Calu3 (cell line): ENCODE measurements around the gene PIEZO1. TPM values are rescaled to one million over a fixed set of nuclear protein-coding genes. Genes with fewer than 3 reads are reported as not detected.
"Not testable (repeated sequence)": the region's sequence is repeated elsewhere in the genome, so short reads cannot be mapped to it uniquely, and the experiment has no call there.

Experiments
- BruUV-seq: library from RNA; stranded (reverse); fragments of 400-500 nt; replicated peaks from 2 replicates; lab custom pipeline; 2021; lab: Mats Ljungman, UMichigan
- CTCF ChIA-PET: fragments of 300-600 bp; sonication (Branson Sonifier 250); formaldehyde crosslinking; loops from one replicate; lab custom pipeline; 2022; ENCODE audit warnings: antibody characterized with exemption; lab: Charles Lee
- DNase-seq: peaks from one replicate; pipeline ENCODE4 v3.0.0; 2022
- H3K27ac Mint-ChIP-seq: one replicate; pipeline ENCODE4 v1.8.0; 2022; ENCODE audit warnings: mixed read lengths; ENCODE audit not compliant: unreplicated experiment
- H3K27me3 Mint-ChIP-seq: one replicate; pipeline ENCODE4 v1.8.0; 2022; ENCODE audit warnings: mixed read lengths; ENCODE audit not compliant: unreplicated experiment
- H3K36me3 Mint-ChIP-seq: one replicate; pipeline ENCODE4 v1.8.0; 2022; ENCODE audit warnings: mild to moderate bottlenecking, moderate library complexity, mixed read lengths; ENCODE audit not compliant: insufficient read depth, unreplicated experiment
- H3K4me1 Mint-ChIP-seq: one replicate; pipeline ENCODE4 v1.8.0; 2022; ENCODE audit warnings: mild to moderate bottlenecking, low read depth, mixed read lengths; ENCODE audit not compliant: unreplicated experiment
- H3K4me3 Mint-ChIP-seq: one replicate; pipeline ENCODE4 v1.8.0; 2022; ENCODE audit warnings: mild to moderate bottlenecking, low read depth, moderate library complexity, mixed read lengths; ENCODE audit not compliant: unreplicated experiment
- H3K9me3 Mint-ChIP-seq: one replicate; pipeline ENCODE4 v1.8.0; 2022; ENCODE audit warnings: low read depth, mixed read lengths; ENCODE audit not compliant: unreplicated experiment
- CTCF ChIP-seq: fragments of 200-600 bp; IDR thresholded peaks from one replicate; pipeline ENCODE4 v1.8.0; 2022; ENCODE audit warnings: antibody characterized with exemption; ENCODE audit not compliant: unreplicated experiment
- intact Hi-C: fragments of 100-400 bp; cut with micrococcal nuclease; formaldehyde crosslinking; loops from one replicate; pipeline ENCODE4 v1.10.0; 2022; ENCODE audit not compliant: unreplicated experiment
- total RNA-seq: library from RNA; stranded (reverse); gene quantifications from 2 replicates; pipeline ENCODE4 v1.2.3, GENCODE V29; 2022

Gene PIEZO1
- total RNA-seq, 1 experiment from 2014 or later = 199 TPM

GRCh38 chr16:88827727-88828126, 42.7 kb upstream of the PIEZO1 start:
- intact Hi-C loops = no loop called here
- Mint-ChIP-seq H3K36me3 (peaks cover 26% of the 10 kb centered on the region), H3K27ac (no peak overlapping the region), H3K4me1 (no peaks in the 10 kb centered on the region), H3K4me3 (no peak overlapping the region), H3K9me3 (no peaks in the 10 kb centered on the region), H3K27me3 (no peaks in the 10 kb centered on the region)
- DNase-seq = no peak
- CTCF ChIA-PET = interaction anchor here (0.9 kb wide), 1 partner anchor 15 kb away, joined by 3 read pairs; no protein-coding TSS in a partner anchor
- BruUV-seq = no TSS peak
- no peak for TF ChIP-seq CTCF

- no peak for TF ChIP-seq CTCF
- CTCF ChIA-PET = no interaction called here
- H3K9me3 Mint-ChIP-seq = no peaks in the 10 kb centered on the region
- no peak overlapping the region for H3K4me3 Mint-ChIP-seq
- H3K4me1 Mint-ChIP-seq = no peaks in the 10 kb centered on the region
- H3K27me3 Mint-ChIP-seq = no peaks in the 10 kb centered on the region
- intact Hi-C loops = no loop called here
- H3K36me3 Mint-ChIP-seq = peaks cover 26% of the 10 kb centered on the region
- no peak for DNase-seq
- no peak overlapping the region for H3K27ac Mint-ChIP-seq
- no TSS peak for BruUV-seq
Measured at GRCh38 chr16:88826070-88826840, 41.2 kb upstream of the PIEZO1 start.

- Mint-ChIP-seq H3K36me3 (peaks cover 19% of the 10 kb centered on the region), H3K4me1 (no peaks in the 10 kb centered on the region), H3K9me3 (no peaks in the 10 kb centered on the region), H3K27ac (no peak overlapping the region), H3K27me3 (no peaks in the 10 kb centered on the region), H3K4me3 (no peak overlapping the region)
- intact Hi-C loops = no loop called here
- DNase-seq = no peak
- BruUV-seq = no TSS peak
- no peak for TF ChIP-seq CTCF
- CTCF ChIA-PET = interaction anchor here (0.7 to 0.9 kb wide), 2 partner anchors 15 to 1126 kb away, joined by 5 read pairs; no protein-coding TSS in a partner anchor
Measured at GRCh38 chr16:88825146-88825545, 40.1 kb upstream of the PIEZO1 start.

GRCh38 chr16:88824256-88825077, 39.4 kb upstream of the PIEZO1 start:
- CTCF ChIA-PET = interaction anchor here (0.7 to 0.9 kb wide), 2 partner anchors 16 to 1127 kb away, joined by 5 read pairs; no protein-coding TSS in a partner anchor
- no peaks in the 10 kb centered on the region for H3K27me3 Mint-ChIP-seq
- intact Hi-C loops = no loop called here
- H3K4me1 Mint-ChIP-seq = no peaks in the 10 kb centered on the region
- no TSS peak for BruUV-seq
- no peak overlapping the region for H3K27ac Mint-ChIP-seq
- H3K9me3 Mint-ChIP-seq = no peaks in the 10 kb centered on the region
- H3K4me3 Mint-ChIP-seq = no peak overlapping the region
- no peak for DNase-seq
- TF ChIP-seq CTCF = no peak
- peaks cover 12% of the 10 kb centered on the region for H3K36me3 Mint-ChIP-seq

- H3K27me3 Mint-ChIP-seq, intact Hi-C loops, BruUV-seq, H3K4me3 Mint-ChIP-seq, DNase-seq, H3K27ac Mint-ChIP-seq, H3K4me1 Mint-ChIP-seq, H3K9me3 Mint-ChIP-seq, CTCF ChIA-PET, H3K36me3 Mint-ChIP-seq: not testable (repeated sequence)
Measured at GRCh38 chr16:88823646-88824045, 38.6 kb upstream of the PIEZO1 start.
